DND-41 (cell line): ENCODE measurements around the gene FMN2.

ENCODE experiments used
- ATAC-seq: fragments of 200-7000 bp; cut with Tn5 transposase; 3 replicates; pipeline ENCODE4 v1.9.1; 2021; ENCODE audit warnings: low read depth; ENCODE audit not compliant: insufficient read depth
- DNase-seq: peaks from one replicate; pipeline ENCODE4 v3.0.0-alpha.2; 2020
- H2AFZ ChIP-seq: 2 replicates; pipeline ENCODE4 v1.6.0; 2012; ENCODE audit warnings: low read depth, low read length
- H3K27ac ChIP-seq: 2 replicates; pipeline ENCODE4 v1.5.1; 2012; ENCODE audit warnings: low read length, inconsistent platforms
- H3K27me3 ChIP-seq: fragments of 200-600 bp; sonication (generic); 2 replicates; pipeline ENCODE4 v1.6.0; 2012; ENCODE audit warnings: low read length, mild to moderate bottlenecking, inconsistent platforms; ENCODE audit not compliant: insufficient read depth, poor library complexity
- H3K36me3 ChIP-seq: 2 replicates; pipeline ENCODE4 v1.5.1; 2012; ENCODE audit warnings: low read length, inconsistent platforms; ENCODE audit not compliant: insufficient read depth
- H3K4me1 ChIP-seq: 2 replicates; pipeline ENCODE4 v1.5.1; 2012; ENCODE audit warnings: mild to moderate bottlenecking, low read length; ENCODE audit not compliant: insufficient read depth
- H3K4me2 ChIP-seq: 2 replicates; pipeline ENCODE4 v1.6.0; 2012; ENCODE audit warnings: mild to moderate bottlenecking, moderate library complexity, low read length, inconsistent platforms; ENCODE audit not compliant: insufficient read depth
- H3K4me3 ChIP-seq, 2 experiments: fragments of 200-600 bp in 1 of 2; shearing (Covaris generic) in 1 of 2; 2 replicates each; pipeline ENCODE4 v1.5.1; 2012 to 2016; ENCODE audit warnings: inconsistent platforms in 2 of 2, low read length in 2 of 2, mild to moderate bottlenecking in 2 of 2, low read depth in 1 of 2, moderate library complexity in 1 of 2
- H3K79me2 ChIP-seq: 2 replicates; pipeline ENCODE4 v1.6.0; 2012; ENCODE audit warnings: low read length, inconsistent platforms; ENCODE audit not compliant: insufficient read depth
- H3K9ac ChIP-seq: 2 replicates; pipeline ENCODE4 v1.6.0; 2012; ENCODE audit warnings: low read depth, mild to moderate bottlenecking, inconsistent platforms, low read length, moderate library complexity
- H3K9me3 ChIP-seq: 2 replicates; pipeline ENCODE4 v1.5.1; 2012; ENCODE audit warnings: low read length, moderate library complexity, mild to moderate bottlenecking, inconsistent platforms; ENCODE audit not compliant: insufficient read depth, severe bottlenecking
- H4K20me1 ChIP-seq: 2 replicates; pipeline ENCODE4 v1.6.0; 2012; ENCODE audit warnings: low read length; ENCODE audit not compliant: insufficient read depth
- CTCF ChIP-seq: IDR thresholded peaks from 2 replicates; pipeline ENCODE4 v1.5.1; 2012; ENCODE audit warnings: borderline replicate concordance, low read length, moderate library complexity, mild to moderate bottlenecking; ENCODE audit not compliant: poor library complexity, severe bottlenecking; ENCODE audit errors: extremely low read depth
- EZH2 ChIP-seq: IDR thresholded peaks from 3 replicates; pipeline ENCODE4 v1.6.1; 2012; ENCODE audit warnings: borderline replicate concordance, low read depth, mild to moderate bottlenecking, moderate library complexity, low read length, inconsistent platforms; ENCODE audit not compliant: severe bottlenecking

FMN2 gene

GRCh38 chr1:240503036-240503435 is 411.4 kb downstream of the FMN2 start:
- Histone ChIP-seq H3K79me2 (no peaks in the 10 kb centered on the region), H3K4me3 (no peak overlapping the region), H3K27ac (no peak overlapping the region), H3K36me3 (no peaks in the 10 kb centered on the region), H3K4me2 (no peak overlapping the region), H2AFZ (no peak overlapping the region), H3K4me1 (peaks cover 12% of the 10 kb centered on the region), H3K9me3 (no peaks in the 10 kb centered on the region), H3K27me3 (no peaks in the 10 kb centered on the region), H3K9ac (no peak overlapping the region), H4K20me1 (no peaks in the 10 kb centered on the region)
- ATAC-seq = no peak
- TF ChIP-seq EZH2 = no peak
- no peak for TF ChIP-seq CTCF
- DNase-seq = no peak

- peaks cover 8% of the 10 kb centered on the region for H3K4me1 ChIP-seq
Observed at GRCh38 chr1:240503558-240503957, 411.9 kb downstream of the FMN2 start.

GRCh38 chr1:240506176-240506575 is 414.5 kb downstream of the FMN2 start:
- TF ChIP-seq EZH2 = no peak
- no peak for TF ChIP-seq CTCF
- Histone ChIP-seq H3K27me3 (no peaks in the 10 kb centered on the region), H3K4me2 (no peak overlapping the region), H3K79me2 (no peaks in the 10 kb centered on the region), H3K4me3 (no peak overlapping the region), H4K20me1 (no peaks in the 10 kb centered on the region), H3K9ac (no peak overlapping the region), H3K4me1 (no peaks in the 10 kb centered on the region), H3K27ac (no peak overlapping the region), H2AFZ (no peak overlapping the region), H3K36me3 (no peaks in the 10 kb centered on the region), H3K9me3 (no peaks in the 10 kb centered on the region)
- DNase-seq (no peak), ATAC-seq (no peak)

More at GRCh38 chr1:240503558-240503957, 411.9 kb downstream of the FMN2 start:
- H3K27ac ChIP-seq = no peak overlapping the region
- no peaks in the 10 kb centered on the region for H3K79me2 ChIP-seq
- H3K9ac ChIP-seq = no peak overlapping the region
- H3K4me2 ChIP-seq = no peak overlapping the region
- ATAC-seq (no peak), DNase-seq (no peak)
- H3K27me3 ChIP-seq = no peaks in the 10 kb centered on the region
- no peak overlapping the region for H2AFZ ChIP-seq
- no peaks in the 10 kb centered on the region for H3K36me3 ChIP-seq
- no peaks in the 10 kb centered on the region for H3K9me3 ChIP-seq
- no peak overlapping the region for H3K4me3 ChIP-seq
- no peaks in the 10 kb centered on the region for H4K20me1 ChIP-seq
- TF ChIP-seq EZH2 (no peak), CTCF (no peak)

GRCh38 chr1:240508201-240508600 is 416.5 kb downstream of the FMN2 start:
- no peak for ATAC-seq
- no peaks in the 10 kb centered on the region for H3K9me3 ChIP-seq
- no peaks in the 10 kb centered on the region for H4K20me1 ChIP-seq
- DNase-seq = no peak
- H3K9ac ChIP-seq = no peak overlapping the region
- no peak overlapping the region for H3K27ac ChIP-seq
- H3K79me2 ChIP-seq = no peaks in the 10 kb centered on the region
- no peak overlapping the region for H2AFZ ChIP-seq
- H3K4me2 ChIP-seq = no peak overlapping the region
- no peaks in the 10 kb centered on the region for H3K27me3 ChIP-seq
- TF ChIP-seq CTCF = no peak
- TF ChIP-seq EZH2 = no peak
- H3K4me3 ChIP-seq = no peak overlapping the region
- no peaks in the 10 kb centered on the region for H3K4me1 ChIP-seq
- H3K36me3 ChIP-seq = no peaks in the 10 kb centered on the region
